Small intestine (tissue), 7 donors: ENCODE measurements around the gene CRELD2. TPM values are rescaled to one million over a fixed set of nuclear protein-coding genes. Genes with fewer than 3 reads are reported as not detected.
"Not testable (repeated sequence)": the region's sequence is repeated elsewhere in the genome, so short reads cannot be mapped to it uniquely, and the experiment has no call there.

Experiments
- DNase-seq, 2 donors: peaks; one replicate each; pipeline versions ENCODE4 v3.0.0 to v3.0.0-alpha.2; 2013
- FAIRE-seq: peaks from 2 replicates; lab custom pipeline; 2012; peaks lifted over from hg19 to GRCh38; lab: Jason Lieb, UNC
- H3K27ac ChIP-seq, 3 donors: one replicate each; pipeline ENCODE4 v1.5.1; 2013; ENCODE audit warnings: low read length in 2 of 3, mild to moderate bottlenecking in 2 of 3, control low read depth in 1 of 3, inconsistent platforms in 1 of 3, low read depth in 1 of 3, moderate library complexity in 1 of 3
- H3K27me3 ChIP-seq, 3 donors: one replicate each; pipeline ENCODE4 v1.6.1; 2013; ENCODE audit warnings: low read length in 3 of 3, inconsistent platforms in 1 of 3; ENCODE audit not compliant: control insufficient read depth in 3 of 3, insufficient read depth in 3 of 3
- H3K36me3 ChIP-seq, 3 donors: one replicate each; pipeline ENCODE4 v1.6.1; 2013; ENCODE audit warnings: low read length in 3 of 3, inconsistent platforms in 1 of 3, low read depth in 1 of 3, mild to moderate bottlenecking in 1 of 3, moderate library complexity in 1 of 3; ENCODE audit not compliant: control insufficient read depth in 3 of 3, insufficient read depth in 2 of 3
- H3K4me1 ChIP-seq, 3 donors: one replicate each; pipeline ENCODE4 v1.6.1; 2013; ENCODE audit warnings: low read length in 2 of 3, inconsistent platforms in 1 of 3, low read depth in 1 of 3, mild to moderate bottlenecking in 1 of 3, moderate library complexity in 1 of 3; ENCODE audit not compliant: control insufficient read depth in 3 of 3, insufficient read depth in 2 of 3
- H3K4me3 ChIP-seq, 3 donors: one replicate each; pipeline ENCODE4 v1.5.1; 2013; ENCODE audit warnings: low read length in 3 of 3, control low read depth in 1 of 3, inconsistent platforms in 1 of 3, low read depth in 1 of 3, mild to moderate bottlenecking in 1 of 3, moderate library complexity in 1 of 3
- H3K9me3 ChIP-seq, 2 donors: one replicate each; pipeline ENCODE4 v1.6.1; 2013; ENCODE audit warnings: low read depth in 1 of 2, low read length in 1 of 2; ENCODE audit not compliant: control insufficient read depth in 2 of 2, insufficient read depth in 1 of 2
- WGBS, 3 donors: extraction: QIAGEN DNeasy Blood & Tissue Kit; methylation state at CpG; one replicate each; pipeline ENCODE4 v1.1.7; 2013; 5-methylcytosine and 5-hydroxymethylcytosine counted together
- polyA plus RNA-seq, 4 donors: library from polyadenylated mRNA; stranded (reverse) in 3 of 4; unstranded in 1 of 4; fragments of 200-250 nt in 3 of 4; fragments of 120-200 nt in 1 of 4; gene quantifications; one replicate each; pipeline versions ENCODE4 v1.2.1 to v1.2.3, GENCODE V29; 2013
- donor health status: healthy with polysubstance abuse.
- donor health status: control.
- donor health status: control.
- donor health status: Bipolar disorder and iron deficiency.
- donor health status: healthy.

Gene CRELD2
- polyA plus RNA-seq, 4 donors: 11.9 to 107 (median 21.8) TPM

GRCh38 chr22:49944399-49944891 is 26.0 kb downstream of the CRELD2 start:
- DNase-seq (no peak), FAIRE-seq (no peak)
- no peaks in the 10 kb centered on the region for H3K27me3 ChIP-seq
- H3K4me3 ChIP-seq: no peak overlapping the region
- H3K9me3 ChIP-seq: no peaks in the 10 kb centered on the region
- H3K4me1 ChIP-seq: peaks cover 0 to 38% (median 0%) of the 10 kb centered on the region in 3 donors
- 86 to 93% (median 86%) methylated on average over 13 of the region's 13 CpGs for WGBS, 3 donors
- H3K36me3 ChIP-seq: no peaks in the 10 kb centered on the region
- peak overlapping the region in 1 of 3 donors; percentile 2 for H3K27ac ChIP-seq

- H3K27me3 ChIP-seq, H3K4me3 ChIP-seq, DNase-seq, H3K36me3 ChIP-seq, FAIRE-seq, H3K9me3 ChIP-seq: not testable (repeated sequence)
- Histone ChIP-seq H3K4me1 (peaks cover 0 to 45% (median 4%) of the 10 kb centered on the region in 3 donors), H3K27ac (peak overlapping the region in 1 of 3 donors; percentile 32)
- WGBS, 3 donors: 76 to 82% (median 79%) methylated on average over 17 of the region's 17 CpGs
These were observed 26.8 kb downstream of the CRELD2 start for GRCh38 chr22:49945042-49945794.

- H3K27me3 ChIP-seq: no peaks in the 10 kb centered on the region
- no peaks in the 10 kb centered on the region for H3K9me3 ChIP-seq
- WGBS, 3 donors: 81 to 90% (median 82%) methylated on average over 17 of the region's 17 CpGs
- no peak overlapping the region for H3K4me3 ChIP-seq
- DNase-seq (peak in 1 of 2 donors; percentile 81), FAIRE-seq (no peak)
- H3K27ac ChIP-seq: peak overlapping the region in 2 of 3 donors; percentile 94 to 96
- H3K4me1 ChIP-seq: peaks cover 3 to 58% (median 4%) of the 10 kb centered on the region in 3 donors
- no peaks in the 10 kb centered on the region for H3K36me3 ChIP-seq
These were observed 28.3 kb downstream of the CRELD2 start for GRCh38 chr22:49946612-49947295.

GRCh38 chr22:49947296-49947622 is 28.8 kb downstream of the CRELD2 start:
- H3K27ac ChIP-seq: peak overlapping the region in 2 of 3 donors; percentile 94 to 96
- DNase-seq: no peak
- H3K4me3 ChIP-seq: peak overlapping the region in 1 of 3 donors; percentile 50
- FAIRE-seq: no peak
- WGBS, 3 donors: 75 to 82% (median 80%) methylated on average over 6 of the region's 6 CpGs
- no peaks in the 10 kb centered on the region for H3K27me3 ChIP-seq
- H3K36me3 ChIP-seq: no peaks in the 10 kb centered on the region
- no peaks in the 10 kb centered on the region for H3K9me3 ChIP-seq
- H3K4me1 ChIP-seq: peaks cover 3 to 63% (median 4%) of the 10 kb centered on the region in 3 donors

- H3K27ac ChIP-seq: peak overlapping the region; percentile 94 to 98 (median 96)
- DNase-seq: peak; percentile 73 to 81
- no peaks in the 10 kb centered on the region for H3K9me3 ChIP-seq
- peaks cover 3 to 74% (median 4%) of the 10 kb centered on the region in 3 donors for H3K4me1 ChIP-seq
- FAIRE-seq: no peak
- peak overlapping the region; percentile 34 to 50 (median 43) for H3K4me3 ChIP-seq
- WGBS, 3 donors: 31 to 67% (median 40%) methylated on average over 21 to 23 of the region's 23 CpGs
- H3K36me3 ChIP-seq: no peaks in the 10 kb centered on the region
- H3K27me3 ChIP-seq: no peaks in the 10 kb centered on the region
These were observed 29.9 kb downstream of the CRELD2 start for GRCh38 chr22:49948116-49948957.

GRCh38 chr22:49948958-49949913 is 30.8 kb downstream of the CRELD2 start:
- FAIRE-seq (no peak), DNase-seq (peak; percentile 90 to 96)
- no peaks in the 10 kb centered on the region for H3K9me3 ChIP-seq
- H3K4me3 ChIP-seq: peak overlapping the region; percentile 34 to 50 (median 43)
- no peaks in the 10 kb centered on the region for H3K36me3 ChIP-seq
- H3K4me1 ChIP-seq: peaks cover 3 to 83% (median 4%) of the 10 kb centered on the region in 3 donors
- 17 to 64% (median 43%) methylated on average over 25 to 42 of the region's 42 CpGs for WGBS, 3 donors
- peak overlapping the region; percentile 94 to 98 (median 96) for H3K27ac ChIP-seq
- no peaks in the 10 kb centered on the region for H3K27me3 ChIP-seq

- no peaks in the 10 kb centered on the region for H3K27me3 ChIP-seq
- FAIRE-seq (no peak), DNase-seq (no peak)
- H3K4me1 ChIP-seq: peaks cover 3 to 85% (median 4%) of the 10 kb centered on the region in 3 donors
- 39 to 62% (median 61%) methylated on average over 8 to 11 of the region's 11 CpGs for WGBS, 3 donors
- no peak overlapping the region for H3K4me3 ChIP-seq
- peak overlapping the region; percentile 94 to 98 (median 96) for H3K27ac ChIP-seq
- H3K36me3 ChIP-seq: no peaks in the 10 kb centered on the region
- no peaks in the 10 kb centered on the region for H3K9me3 ChIP-seq
These were observed 31.5 kb downstream of the CRELD2 start for GRCh38 chr22:49949914-49950292.
